GM12874 (cell line): ENCODE results near the gene COL9A2.

Experiments
- CTCF ChIP-seq: IDR thresholded peaks from 2 replicates; pipeline ENCODE4 v1.5.1; 2011; ENCODE audit warnings: low read depth, mild to moderate bottlenecking, control low read depth, low read length, moderate library complexity; ENCODE audit not compliant: insufficient read depth

COL9A2 gene

GRCh38 chr1:40315795-40316594 lies 1.1 kb downstream of the COL9A2 start:
- TF ChIP-seq CTCF, result no peak

GRCh38 chr1:40315239-40315794 lies 1.8 kb downstream of the COL9A2 start:
- TF ChIP-seq CTCF, result peak; percentile 99

- TF ChIP-seq CTCF, result no peak
Measured at GRCh38 chr1:40314721-40315238, 2.3 kb downstream of the COL9A2 start.

- no peak for TF ChIP-seq CTCF
Measured at GRCh38 chr1:40313958-40314720, 2.9 kb downstream of the COL9A2 start.

GRCh38 chr1:40313329-40313957 lies 3.6 kb downstream of the COL9A2 start:
- TF ChIP-seq CTCF, result no peak

- no peak for TF ChIP-seq CTCF
Measured at GRCh38 chr1:40312238-40313205, 4.6 kb downstream of the COL9A2 start.
